Mesenchymal stem cell (in vitro differentiated cells and primary cell): Measurements from ENCODE around the gene AIG1.

Experiments
- DNase-seq: peaks from one replicate; pipeline ENCODE4 v3.0.0-alpha.2; 2013
- H2AFZ ChIP-seq: one replicate; pipeline ENCODE4 v1.6.1; 2013; ENCODE audit warnings: low read depth, mild to moderate bottlenecking, control low read depth, inconsistent platforms, low read length, moderate library complexity
- H2AK5ac ChIP-seq: 2 replicates; pipeline ENCODE4 v1.6.1; 2013; ENCODE audit warnings: low read length, moderate library complexity, mild to moderate bottlenecking, inconsistent platforms; ENCODE audit not compliant: severe bottlenecking
- H2BK120ac ChIP-seq: one replicate; pipeline ENCODE4 v1.6.1; 2013; ENCODE audit warnings: low read depth, mild to moderate bottlenecking, inconsistent platforms, low read length, moderate library complexity
- H2BK12ac ChIP-seq, 2 experiments: one replicate each; pipeline ENCODE4 v1.6.1; 2013; ENCODE audit warnings: inconsistent platforms in 2 of 2, low read length in 2 of 2, mild to moderate bottlenecking in 2 of 2, moderate library complexity in 2 of 2, control low read depth in 1 of 2
- H2BK15ac ChIP-seq: one replicate; pipeline ENCODE4 v1.6.1; 2013; ENCODE audit warnings: mild to moderate bottlenecking, low read depth, inconsistent platforms; ENCODE audit not compliant: poor library complexity, severe bottlenecking
- H2BK5ac ChIP-seq: 2 replicates; pipeline ENCODE4 v1.6.1; 2013; ENCODE audit warnings: low read depth, mild to moderate bottlenecking, low read length, control low read depth, inconsistent platforms; ENCODE audit not compliant: poor library complexity, severe bottlenecking
- H3K14ac ChIP-seq, 2 experiments: one replicate each; pipeline ENCODE4 v1.6.1; 2013; ENCODE audit warnings: inconsistent platforms in 2 of 2, low read length in 2 of 2, control low read depth in 1 of 2, mild to moderate bottlenecking in 1 of 2, moderate library complexity in 1 of 2
- H3K18ac ChIP-seq, 2 experiments: one replicate each; pipeline ENCODE4 v1.6.1; 2013; ENCODE audit warnings: inconsistent platforms in 2 of 2, low read length in 2 of 2, control low read depth in 1 of 2, low read depth in 1 of 2, mild to moderate bottlenecking in 1 of 2
- H3K23ac ChIP-seq, 2 experiments: one replicate each; pipeline ENCODE4 v1.6.1; 2013; ENCODE audit warnings: inconsistent platforms in 2 of 2, low read length in 2 of 2, mild to moderate bottlenecking in 2 of 2, moderate library complexity in 2 of 2, control low read depth in 1 of 2
- H3K27ac ChIP-seq: 2 replicates; pipeline ENCODE4 v1.5.1; 2013; ENCODE audit warnings: mild to moderate bottlenecking, moderate library complexity, low read length, control low read depth, inconsistent platforms; ENCODE audit not compliant: poor library complexity, severe bottlenecking
- H3K27me3 ChIP-seq, 2 experiments: 2 replicates each; pipeline versions ENCODE4 v1.6.1 to v1.7.0; 2013; ENCODE audit warnings: low read length in 2 of 2, mild to moderate bottlenecking in 2 of 2, moderate library complexity in 2 of 2, control low read depth in 1 of 2, inconsistent platforms in 1 of 2; ENCODE audit not compliant: control insufficient read depth in 1 of 2, insufficient read depth in 1 of 2
- H3K36me3 ChIP-seq, 2 experiments: 2 replicates each; pipeline versions ENCODE4 v1.6.1 to v1.7.0; 2013; ENCODE audit warnings: low read length in 2 of 2, control low read depth in 1 of 2, inconsistent platforms in 1 of 2, low read depth in 1 of 2, mild to moderate bottlenecking in 1 of 2; ENCODE audit not compliant: insufficient read depth in 2 of 2, control insufficient read depth in 1 of 2
- H3K4ac ChIP-seq, 2 experiments: one replicate each; pipeline ENCODE4 v1.6.1; 2013; ENCODE audit warnings: inconsistent platforms in 2 of 2, low read length in 2 of 2, mild to moderate bottlenecking in 2 of 2, moderate library complexity in 2 of 2, control low read depth in 1 of 2, low read depth in 1 of 2
- H3K4me1 ChIP-seq: 2 replicates; pipeline ENCODE4 v1.6.1; 2013; ENCODE audit warnings: low read depth, low read length, control low read depth; ENCODE audit not compliant: control insufficient read depth, insufficient read depth
- H3K4me2 ChIP-seq: 2 replicates; pipeline ENCODE4 v1.6.1; 2013; ENCODE audit warnings: low read length, mild to moderate bottlenecking, inconsistent platforms; ENCODE audit not compliant: poor library complexity, severe bottlenecking
- H3K4me3 ChIP-seq, 2 experiments: 2 replicates each; pipeline versions ENCODE4 v1.5.1 to v1.7.0; 2013; ENCODE audit warnings: low read length in 2 of 2, mild to moderate bottlenecking in 2 of 2, control low read depth in 1 of 2, low read depth in 1 of 2; ENCODE audit not compliant: insufficient read depth in 1 of 2
- H3K79me1 ChIP-seq: replicated peaks from 2 replicates; pipeline ENCODE4 v1.6.1; 2013; ENCODE audit warnings: mild to moderate bottlenecking, control low read depth, low read length, inconsistent platforms; ENCODE audit not compliant: poor library complexity, severe bottlenecking
- H3K9ac ChIP-seq: 2 replicates; pipeline ENCODE4 v1.7.0; 2013; ENCODE audit warnings: mild to moderate bottlenecking, low read length, moderate library complexity
- H3K9me3 ChIP-seq: 2 replicates; pipeline ENCODE4 v1.7.0; 2013; ENCODE audit warnings: mild to moderate bottlenecking, low read length; ENCODE audit not compliant: control insufficient read depth
- H4K8ac ChIP-seq: one replicate; pipeline ENCODE4 v1.6.1; 2013; ENCODE audit warnings: inconsistent platforms, mild to moderate bottlenecking, low read length, moderate library complexity
- H4K91ac ChIP-seq: one replicate; pipeline ENCODE4 v1.6.1; 2013; ENCODE audit warnings: mild to moderate bottlenecking, low read length, inconsistent platforms
- WGBS: methylation state at CpG from one replicate; pipeline ENCODE4 v1.1.7; 2013; ENCODE audit warnings: mixed read lengths; 5-methylcytosine and 5-hydroxymethylcytosine counted together

AIG1 gene

GRCh38 chr6:143215363-143215762 is 154.7 kb downstream of the AIG1 start:
- Histone ChIP-seq H3K27ac (no peak overlapping the region), H3K18ac (no peak overlapping the region), H2BK120ac (no peak overlapping the region), H4K91ac (no peak overlapping the region), H3K36me3 (no peaks in the 10 kb centered on the region), H3K14ac (no peak overlapping the region), H2BK12ac (no peak overlapping the region), H3K27me3 (no peaks in the 10 kb centered on the region), H2BK5ac (no peak overlapping the region), H2AFZ (no peak overlapping the region), H3K4me3 (no peak overlapping the region), H3K9ac (no peak overlapping the region), H4K8ac (no peak overlapping the region), H3K23ac (no peak overlapping the region), H3K79me1 (no peaks in the 10 kb centered on the region), H3K9me3 (no peaks in the 10 kb centered on the region), H3K4ac (no peak overlapping the region), H3K4me1 (no peaks in the 10 kb centered on the region), H2BK15ac (no peak overlapping the region), H3K4me2 (no peak overlapping the region), H2AK5ac (no peak overlapping the region)
- 55% methylated on average over 2 of the region's 2 CpGs for WGBS
- DNase-seq, result no peak

- no peaks in the 10 kb centered on the region for H3K27me3 ChIP-seq
- H4K8ac ChIP-seq, result no peak overlapping the region
- no peak overlapping the region for H2AK5ac ChIP-seq
- H3K4ac ChIP-seq, result no peak overlapping the region
- H3K4me2 ChIP-seq, result no peak overlapping the region
- no peak overlapping the region for H2BK120ac ChIP-seq
- no peak overlapping the region for H2AFZ ChIP-seq
- H3K9ac ChIP-seq, result no peak overlapping the region
- no peaks in the 10 kb centered on the region for H3K36me3 ChIP-seq
- no peak overlapping the region for H4K91ac ChIP-seq
- H3K79me1 ChIP-seq, result no peaks in the 10 kb centered on the region
- DNase-seq, result no peak
- H3K18ac ChIP-seq, result no peak overlapping the region
- no CpG with 5 or more reads among the region's 1 CpG for WGBS
- H2BK5ac ChIP-seq, result no peak overlapping the region
- H2BK12ac ChIP-seq, result no peak overlapping the region
- no peak overlapping the region for H3K14ac ChIP-seq
- no peak overlapping the region for H3K23ac ChIP-seq
- H3K27ac ChIP-seq, result no peak overlapping the region
- no peaks in the 10 kb centered on the region for H3K9me3 ChIP-seq
- H3K4me1 ChIP-seq, result no peaks in the 10 kb centered on the region
- no peak overlapping the region for H2BK15ac ChIP-seq
- H3K4me3 ChIP-seq, result no peak overlapping the region
These were observed 155.1 kb downstream of the AIG1 start for GRCh38 chr6:143215771-143216170.

- H3K4me1 ChIP-seq, result no peaks in the 10 kb centered on the region
- H2BK12ac ChIP-seq, result no peak overlapping the region
- no peak overlapping the region for H3K18ac ChIP-seq
- 95% methylated on average over 5 of the region's 5 CpGs for WGBS
- no peak overlapping the region for H2BK120ac ChIP-seq
- no peaks in the 10 kb centered on the region for H3K36me3 ChIP-seq
- no peak overlapping the region for H3K23ac ChIP-seq
- H4K8ac ChIP-seq, result no peak overlapping the region
- H3K4me2 ChIP-seq, result no peak overlapping the region
- H3K4me3 ChIP-seq, result no peak overlapping the region
- no peaks in the 10 kb centered on the region for H3K9me3 ChIP-seq
- no peak overlapping the region for H3K14ac ChIP-seq
- no peaks in the 10 kb centered on the region for H3K79me1 ChIP-seq
- DNase-seq, result no peak
- no peak overlapping the region for H2BK15ac ChIP-seq
- H4K91ac ChIP-seq, result no peak overlapping the region
- no peak overlapping the region for H2BK5ac ChIP-seq
- no peak overlapping the region for H2AFZ ChIP-seq
- no peak overlapping the region for H3K9ac ChIP-seq
- H3K4ac ChIP-seq, result no peak overlapping the region
- H2AK5ac ChIP-seq, result no peak overlapping the region
- H3K27ac ChIP-seq, result no peak overlapping the region
- H3K27me3 ChIP-seq, result no peaks in the 10 kb centered on the region
These were observed 157.5 kb downstream of the AIG1 start for GRCh38 chr6:143218233-143218632.

GRCh38 chr6:143221698-143222097 is 161.0 kb downstream of the AIG1 start:
- Histone ChIP-seq H2BK12ac (no peak overlapping the region), H2BK5ac (no peak overlapping the region), H3K27ac (no peak overlapping the region), H2BK120ac (no peak overlapping the region), H3K18ac (no peak overlapping the region), H3K9me3 (no peaks in the 10 kb centered on the region), H4K91ac (no peak overlapping the region), H3K4me3 (no peak overlapping the region), H3K27me3 (no peaks in the 10 kb centered on the region), H3K9ac (no peak overlapping the region), H2AFZ (no peak overlapping the region), H2BK15ac (no peak overlapping the region), H3K36me3 (no peaks in the 10 kb centered on the region), H3K4me1 (peaks cover 3% of the 10 kb centered on the region), H3K14ac (no peak overlapping the region), H3K79me1 (no peaks in the 10 kb centered on the region), H3K4me2 (no peak overlapping the region), H3K23ac (no peak overlapping the region), H4K8ac (no peak overlapping the region), H3K4ac (no peak overlapping the region), H2AK5ac (no peak overlapping the region)
- DNase-seq, result no peak
- WGBS, result 93% methylated on average over 3 of the region's 5 CpGs
